Erythroblast (primary cell): ENCODE results near the gene RASA3.

ENCODE experiments used
- DNase-seq, 2 experiments: peaks; one replicate each; lab custom pipeline; 2025; lab: John Stamatoyannopoulos, UW
- GATA1 ChIP-seq: IDR thresholded peaks from 2 replicates; pipeline ENCODE4 v1.6.1; 2011; ENCODE audit warnings: low read depth, mild to moderate bottlenecking, control low read depth, low read length, moderate library complexity
- POLR2A ChIP-seq: IDR thresholded peaks from 2 replicates; pipeline ENCODE4 v1.6.1; 2011; ENCODE audit warnings: mild to moderate bottlenecking, low read length

RASA3 gene

GRCh38 chr13:114061744-114062143 lies 70.7 kb downstream of the RASA3 start:
- no peak for TF ChIP-seq GATA1
- no peak for TF ChIP-seq POLR2A
- no peak for DNase-seq

DNA sequence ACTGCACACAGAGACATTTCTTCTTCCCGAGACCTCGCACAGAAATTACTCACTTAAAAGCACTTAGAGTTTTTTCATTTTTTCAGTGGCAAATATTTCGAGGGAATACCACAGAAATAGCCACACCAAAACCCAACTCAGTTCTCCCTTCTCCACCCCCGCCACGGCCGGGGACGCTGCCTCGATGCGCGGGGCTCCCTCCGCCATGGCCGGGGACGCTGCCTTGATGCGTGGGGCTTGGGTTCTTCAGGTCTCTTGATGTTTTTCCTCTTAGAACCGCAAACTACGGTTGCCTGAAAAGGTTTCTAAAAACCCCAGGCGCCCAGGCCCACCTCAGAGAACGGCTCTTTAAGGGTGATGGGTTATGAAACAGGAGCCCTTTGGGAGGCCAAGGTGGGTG lies 71.4 kb downstream of the RASA3 start:
- no peak for DNase-seq
- TF ChIP-seq GATA1 (no peak), POLR2A (no peak)

GRCh38 chr13:114059946-114060860 lies 72.2 kb downstream of the RASA3 start:
- DNase-seq: no peak

GRCh38 chr13:114059428-114059827 lies 73.0 kb downstream of the RASA3 start:
- DNase-seq: no peak
- no peak for TF ChIP-seq GATA1
- no peak for TF ChIP-seq POLR2A

More at GRCh38 chr13:114059946-114060860, 72.2 kb downstream of the RASA3 start:
- TF ChIP-seq POLR2A (no peak), GATA1 (no peak)

- DNase-seq: no peak
- TF ChIP-seq GATA1: no peak
- TF ChIP-seq POLR2A: no peak
These were observed 74.2 kb downstream of the RASA3 start for GRCh38 chr13:114058051-114058867.

- TF ChIP-seq GATA1 (no peak), POLR2A (no peak)
- no peak for DNase-seq
These were observed 75.0 kb downstream of the RASA3 start for GRCh38 chr13:114057166-114058050.

- TF ChIP-seq POLR2A: no peak
- TF ChIP-seq GATA1: no peak
- no peak for DNase-seq
These were observed 76.0 kb downstream of the RASA3 start for GRCh38 chr13:114056205-114057013.

GRCh38 chr13:114055766-114056165 lies 76.7 kb downstream of the RASA3 start:
- TF ChIP-seq POLR2A (no peak), GATA1 (no peak)
- no peak for DNase-seq

DNA sequence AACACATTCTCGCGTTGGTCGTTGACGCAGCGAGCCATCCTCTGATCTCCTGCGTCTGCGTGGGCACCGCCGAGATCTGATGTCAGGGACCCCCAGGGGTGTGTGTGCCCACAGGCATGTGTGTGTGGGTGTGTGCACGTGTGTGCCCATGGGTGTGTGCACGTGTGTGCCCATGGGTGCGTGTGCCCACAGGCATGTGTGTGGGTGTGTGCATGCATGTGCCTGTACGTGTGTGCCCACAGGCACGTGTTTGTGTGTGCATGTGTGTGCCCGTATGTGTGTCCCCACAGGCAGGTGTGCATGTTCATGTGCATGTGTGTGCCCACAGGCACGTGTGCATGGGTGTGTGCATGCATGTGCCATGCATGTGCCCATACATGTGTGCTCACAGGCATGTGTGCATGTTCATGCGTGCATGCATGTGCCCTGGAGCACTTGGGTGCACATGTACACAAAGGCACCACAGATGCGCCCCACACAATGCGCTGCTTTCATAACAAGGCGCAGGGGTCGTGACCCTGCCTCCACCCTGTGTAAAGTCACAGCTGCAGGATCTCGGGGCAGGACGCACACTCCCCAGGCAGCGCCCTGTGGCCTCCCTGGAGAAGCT lies 77.5 kb downstream of the RASA3 start:
- TF ChIP-seq GATA1 (no peak), POLR2A (no peak)
- DNase-seq: no peak

DNA sequence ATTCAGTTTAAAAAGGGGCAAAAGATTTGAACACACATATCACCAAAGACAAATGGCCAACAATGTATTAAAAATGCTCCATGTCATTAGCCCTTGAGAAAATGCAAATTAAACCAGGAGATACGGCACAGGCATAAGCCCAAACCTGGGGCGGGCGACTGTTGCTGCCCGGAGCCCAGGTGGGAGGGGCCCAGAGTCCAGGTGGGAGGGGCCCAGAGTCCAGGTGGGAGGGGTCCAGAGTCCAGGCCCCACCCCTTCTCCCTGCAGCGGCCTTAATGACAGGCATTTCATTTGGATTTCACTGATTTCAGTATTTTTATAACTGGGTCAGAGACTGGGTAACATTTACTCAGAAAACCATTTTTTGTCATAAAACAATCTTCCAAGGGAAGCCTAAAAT lies 78.2 kb downstream of the RASA3 start:
- no peak for DNase-seq
- TF ChIP-seq GATA1 (no peak), POLR2A (no peak)

DNA sequence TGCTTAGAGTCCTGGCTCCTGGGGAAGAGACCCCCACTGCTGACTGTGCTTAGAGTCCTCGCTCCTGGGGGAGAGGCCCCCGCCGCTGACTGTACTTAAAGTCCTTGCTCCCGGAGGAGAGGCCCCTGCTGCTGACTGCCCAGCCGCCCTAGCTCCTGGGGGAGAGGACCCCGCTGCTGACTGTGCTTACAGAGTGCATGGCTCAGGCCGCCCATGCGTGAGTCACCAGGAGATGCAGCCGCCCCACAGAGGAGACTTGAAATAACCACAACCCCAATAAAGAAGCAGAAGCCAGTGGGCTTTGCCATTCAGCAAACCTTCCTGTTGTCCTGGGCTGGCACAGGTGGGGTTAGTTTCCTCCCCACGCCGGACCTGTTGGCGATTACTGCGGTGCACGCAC lies 79.4 kb downstream of the RASA3 start:
- no peak for DNase-seq
- TF ChIP-seq POLR2A (no peak), GATA1 (no peak)
